ENCODE data around the gene MPIG6B.

The MPIG6B gene

GRCh38 chr6:31710523-31711219, 12.5 kb upstream of the MPIG6B start:
- no peak for TF ChIP-seq REST (IDR thresholded peaks at IDR 0.05; ENCODE audit: low read depth)
- TF ChIP-seq YY1 (IDR thresholded peaks at IDR 0.05; ENCODE audit: low read depth): no peak
- no peak for TF ChIP-seq EGR1 (IDR thresholded peaks at IDR 0.05)
- no peak for TF ChIP-seq TAF1 (IDR thresholded peaks at IDR 0.05; ENCODE audit: low read depth)
- no peak for TF ChIP-seq USF1 (IDR thresholded peaks at IDR 0.05)
- no peak for TF ChIP-seq CREB1 (IDR thresholded peaks at IDR 0.05; ENCODE audit: low read depth)
- TF ChIP-seq MAX (IDR thresholded peaks at IDR 0.05): no peak
- no peak for TF ChIP-seq ZBTB7A (IDR thresholded peaks at IDR 0.05; ENCODE audit: low read depth)
- TF ChIP-seq RAD21 (IDR thresholded peaks at IDR 0.05; ENCODE audit: low read depth): no peak

GRCh38 chr6:31711233-31711632, 11.9 kb upstream of the MPIG6B start:
- TF ChIP-seq YY1 (IDR thresholded peaks at IDR 0.05; ENCODE audit: low read depth): no peak
- TF ChIP-seq FOXM1 (IDR thresholded peaks at IDR 0.05; ENCODE audit: borderline replicate concordance, low read depth): no peak
- TF ChIP-seq EP300 (IDR thresholded peaks at IDR 0.05; ENCODE audit: borderline replicate concordance): no peak
- TF ChIP-seq RAD21 (IDR thresholded peaks at IDR 0.05; ENCODE audit: low read depth): no peak
- TF ChIP-seq TCF12 (IDR thresholded peaks at IDR 0.05; ENCODE audit: low read depth): no peak
- no peak for TF ChIP-seq CREB1 (IDR thresholded peaks at IDR 0.05; ENCODE audit: low read depth)
- no peak for TF ChIP-seq NFIC (IDR thresholded peaks at IDR 0.05)
- TF ChIP-seq ZBTB7A (IDR thresholded peaks at IDR 0.05; ENCODE audit: low read depth): no peak
- TF ChIP-seq TAF1 (IDR thresholded peaks at IDR 0.05; ENCODE audit: low read depth): 0 out of 2 replicates have a peak, but pooled peaks have one; percentile 30

- TF ChIP-seq MAX (IDR thresholded peaks at IDR 0.05) (no peak), CREB1 (IDR thresholded peaks at IDR 0.05; ENCODE audit: low read depth) (no peak), CEBPB (IDR thresholded peaks at IDR 0.05) (no peak), EP300 (IDR thresholded peaks at IDR 0.05; ENCODE audit: borderline replicate concordance) (no peak), EGR1 (IDR thresholded peaks at IDR 0.05) (no peak), ZBTB7A (IDR thresholded peaks at IDR 0.05; ENCODE audit: low read depth) (no peak), FOXM1 (IDR thresholded peaks at IDR 0.05; ENCODE audit: borderline replicate concordance, low read depth) (no peak), RAD21 (IDR thresholded peaks at IDR 0.05; ENCODE audit: low read depth) (no peak), TAF1 (IDR thresholded peaks at IDR 0.05; ENCODE audit: low read depth) (no peak), TEAD4 (IDR thresholded peaks at IDR 0.05) (no peak), REST (IDR thresholded peaks at IDR 0.05; ENCODE audit: low read depth) (no peak)
Measured at GRCh38 chr6:31712296-31712695, 10.9 kb upstream of the MPIG6B start.

- no peak for TF ChIP-seq CREB1 (IDR thresholded peaks at IDR 0.05; ENCODE audit: low read depth)
- no peak for TF ChIP-seq MAX (IDR thresholded peaks at IDR 0.05)
- no peak for TF ChIP-seq NFIC (IDR thresholded peaks at IDR 0.05)
- TF ChIP-seq REST (IDR thresholded peaks at IDR 0.05; ENCODE audit: low read depth): no peak
- no peak for TF ChIP-seq YY1 (IDR thresholded peaks at IDR 0.05; ENCODE audit: low read depth)
- no peak for TF ChIP-seq TEAD4 (IDR thresholded peaks at IDR 0.05)
- TF ChIP-seq CEBPB (IDR thresholded peaks at IDR 0.05): no peak
- no peak for TF ChIP-seq EP300 (IDR thresholded peaks at IDR 0.05; ENCODE audit: borderline replicate concordance)
- no peak for TF ChIP-seq TAF1 (IDR thresholded peaks at IDR 0.05; ENCODE audit: low read depth)
- TF ChIP-seq USF1 (IDR thresholded peaks at IDR 0.05): no peak
- no peak for TF ChIP-seq FOXM1 (IDR thresholded peaks at IDR 0.05; ENCODE audit: borderline replicate concordance, low read depth)
- no peak for TF ChIP-seq ZBTB7A (IDR thresholded peaks at IDR 0.05; ENCODE audit: low read depth)
- TF ChIP-seq TCF12 (IDR thresholded peaks at IDR 0.05; ENCODE audit: low read depth): no peak
- no peak for TF ChIP-seq RAD21 (IDR thresholded peaks at IDR 0.05; ENCODE audit: low read depth)
- TF ChIP-seq EGR1 (IDR thresholded peaks at IDR 0.05): no peak
Measured at GRCh38 chr6:31713465-31713864, 9.7 kb upstream of the MPIG6B start.
